HAP-1 (cell line): Measurements from ENCODE around the gene DRC1.
A peak's percentile ranks its signal among the peaks of the same experiment; 100 is the strongest.

ENCODE experiments used
- DNase-seq, 2 experiments: peaks; one replicate each; pipeline ENCODE4 v3.0.0-alpha.2; 2016 to 2020; ENCODE audit warnings: low spot score in 2 of 2
- H3K27me3 ChIP-seq: fragments of 250-450 bp; sonication (Bioruptor Pico); 2 replicates; pipeline ENCODE4 v1.5.1; 2020; ENCODE audit warnings: low read depth, mild to moderate bottlenecking, moderate library complexity
- H3K36me3 ChIP-seq: fragments of 250-450 bp; sonication (Bioruptor Pico); replicated peaks from 2 replicates; pipeline ENCODE4 v1.5.1; 2020; ENCODE audit warnings: mild to moderate bottlenecking
- H3K4me1 ChIP-seq: fragments of 250-450 bp; sonication (Bioruptor Pico); 2 replicates; pipeline ENCODE4 v1.5.1; 2020; ENCODE audit warnings: mild to moderate bottlenecking
- H3K4me3 ChIP-seq: fragments of 250-450 bp; sonication (Bioruptor Pico); 2 replicates; pipeline ENCODE4 v1.5.1; 2020; ENCODE audit warnings: mild to moderate bottlenecking, moderate library complexity
- H3K9me3 ChIP-seq: fragments of 250-450 bp; sonication (Bioruptor Pico); 2 replicates; pipeline ENCODE4 v1.5.1; 2020; ENCODE audit warnings: mild to moderate bottlenecking, moderate library complexity
- in situ Hi-C: fragments of 300-500 bp; cut with MboI; formaldehyde crosslinking; loops from 3 replicates; pipeline ENCODE4 v1.14.3; 2020; ENCODE audit warnings: low sequenced_read_pairs, inconsistent platforms, mixed read lengths

Gene DRC1

GRCh38 chr2:26457251-26457666 lies 55.5 kb downstream of the DRC1 start:
- H3K27me3 ChIP-seq = no peaks in the 10 kb centered on the region
- no peaks in the 10 kb centered on the region for H3K36me3 ChIP-seq
- in situ Hi-C loops = no loop called here
- H3K9me3 ChIP-seq = no peaks in the 10 kb centered on the region
- no peak for DNase-seq
- no peaks in the 10 kb centered on the region for H3K4me1 ChIP-seq
- H3K4me3 ChIP-seq = no peak overlapping the region

GRCh38 chr2:26457695-26458364 lies 56.1 kb downstream of the DRC1 start:
- Histone ChIP-seq H3K4me3 (no peak overlapping the region), H3K36me3 (no peaks in the 10 kb centered on the region), H3K9me3 (no peaks in the 10 kb centered on the region), H3K27me3 (no peaks in the 10 kb centered on the region), H3K4me1 (no peaks in the 10 kb centered on the region)
- DNase-seq = no peak
- in situ Hi-C loops = no loop called here

- Histone ChIP-seq H3K27me3 (no peaks in the 10 kb centered on the region), H3K9me3 (no peaks in the 10 kb centered on the region), H3K36me3 (no peaks in the 10 kb centered on the region), H3K4me3 (no peak overlapping the region), H3K4me1 (no peaks in the 10 kb centered on the region; the same call in 1 of the 2 replicates)
- no peak for DNase-seq
- in situ Hi-C loops = no loop called here
Measured at GRCh38 chr2:26458365-26459042, 56.8 kb downstream of the DRC1 start.

- peak in 1 of 2 experiments; percentile 7 for DNase-seq
- Histone ChIP-seq H3K36me3 (no peaks in the 10 kb centered on the region), H3K4me1 (no peaks in the 10 kb centered on the region; the same call in 1 of the 2 replicates), H3K27me3 (no peaks in the 10 kb centered on the region), H3K9me3 (no peaks in the 10 kb centered on the region), H3K4me3 (no peak overlapping the region)
- in situ Hi-C loops = no loop called here
Measured at GRCh38 chr2:26459991-26460612, 58.4 kb downstream of the DRC1 start.

GRCh38 chr2:26460613-26461031 lies 58.9 kb downstream of the DRC1 start:
- H3K36me3 ChIP-seq = no peaks in the 10 kb centered on the region
- no peaks in the 10 kb centered on the region for H3K9me3 ChIP-seq
- H3K27me3 ChIP-seq = no peaks in the 10 kb centered on the region
- H3K4me3 ChIP-seq = no peak overlapping the region
- in situ Hi-C loops = no loop called here
- peak in 1 of 2 experiments; percentile 5 for DNase-seq
- no peaks in the 10 kb centered on the region; the same call in 1 of the 2 replicates for H3K4me1 ChIP-seq

DNA sequence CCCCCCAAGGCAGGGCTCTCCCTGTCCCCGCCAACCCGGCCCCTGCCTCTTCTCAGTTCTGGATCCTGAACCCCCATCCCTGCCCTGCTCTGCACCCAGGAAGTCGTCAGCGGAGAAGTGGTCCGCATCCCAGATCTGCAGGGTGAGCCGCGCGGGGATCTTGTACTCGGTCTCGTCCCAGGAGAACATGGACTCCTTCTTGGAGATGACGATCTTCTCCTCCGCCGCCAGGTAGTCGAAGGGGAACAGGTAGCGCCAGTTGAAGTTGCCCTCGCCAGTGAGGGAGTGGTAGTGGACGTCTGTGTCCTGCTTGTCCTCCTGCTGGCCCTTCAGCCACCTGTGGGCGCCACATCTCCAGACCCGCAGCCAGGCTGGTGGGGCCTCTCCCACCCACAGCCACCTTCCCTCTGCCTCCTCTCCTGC lies 59.9 kb downstream of the DRC1 start:
- Histone ChIP-seq H3K4me1 (no peaks in the 10 kb centered on the region; the same call in 1 of the 2 replicates), H3K4me3 (no peak overlapping the region), H3K27me3 (no peaks in the 10 kb centered on the region), H3K9me3 (no peaks in the 10 kb centered on the region), H3K36me3 (no peaks in the 10 kb centered on the region)
- in situ Hi-C loops = no loop called here
- peak in 1 of 2 experiments; percentile 6 for DNase-seq

DNA sequence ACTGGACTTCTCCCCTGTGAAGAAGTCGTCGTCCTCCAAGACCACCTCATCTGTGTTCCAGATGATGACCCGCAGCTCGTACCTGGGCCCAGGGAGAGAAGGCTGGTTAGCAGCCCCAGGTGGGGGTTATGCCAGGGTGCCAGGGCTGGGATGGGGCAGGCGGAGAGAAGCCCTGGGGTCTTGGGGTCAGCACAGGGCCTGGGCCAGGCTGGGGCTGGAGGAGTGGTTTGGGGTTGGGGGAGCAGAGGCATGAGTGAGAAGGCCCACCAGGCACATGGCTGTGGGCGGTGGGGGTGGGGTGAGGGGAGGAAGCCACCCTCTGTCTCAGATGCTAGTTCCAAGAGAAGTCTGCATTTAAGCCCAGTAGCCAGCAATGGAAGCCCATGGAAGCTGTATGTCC lies 60.4 kb downstream of the DRC1 start:
- no peaks in the 10 kb centered on the region for H3K36me3 ChIP-seq
- DNase-seq = peak in 1 of 2 experiments; percentile 7
- no peak overlapping the region for H3K4me3 ChIP-seq
- in situ Hi-C loops = no loop called here
- H3K9me3 ChIP-seq = no peaks in the 10 kb centered on the region
- no peaks in the 10 kb centered on the region for H3K27me3 ChIP-seq
- H3K4me1 ChIP-seq = no peaks in the 10 kb centered on the region; the same call in 1 of the 2 replicates

DNA sequence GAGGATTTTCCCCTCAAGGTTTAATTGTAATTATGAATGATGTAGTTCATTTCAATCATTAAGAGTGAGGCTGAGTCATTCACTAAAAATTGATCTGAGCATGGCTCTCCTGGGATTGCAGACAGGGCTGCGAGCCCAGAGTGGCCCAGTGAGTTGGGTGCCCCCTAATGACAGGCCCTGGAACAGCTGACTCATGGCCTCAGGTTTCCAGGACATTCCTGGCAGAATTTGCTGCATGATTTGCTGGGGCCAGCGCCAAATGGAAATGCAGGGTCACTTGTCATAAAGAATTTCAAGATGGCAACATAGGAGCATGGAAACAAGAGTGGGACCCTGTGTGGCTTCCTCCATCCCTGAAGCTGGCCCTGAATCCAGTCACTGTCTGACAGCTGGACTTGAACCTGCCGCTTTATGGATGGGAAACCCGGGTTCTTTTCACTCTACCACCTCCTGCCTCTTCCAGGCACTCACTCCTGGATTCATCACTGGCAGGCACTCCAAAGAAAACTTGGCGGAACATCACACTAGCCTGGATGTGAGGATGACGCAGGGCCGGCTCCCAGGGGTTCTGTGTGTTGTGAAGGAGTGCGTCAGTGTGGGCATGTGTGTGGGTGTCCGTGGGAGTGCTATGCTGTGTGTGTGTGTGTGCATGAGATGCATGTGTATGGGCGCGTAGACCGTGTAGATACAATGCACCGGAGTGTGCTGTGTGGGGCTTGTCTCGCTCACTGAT lies 61.0 kb downstream of the DRC1 start:
- in situ Hi-C loops = no loop called here
- DNase-seq = peak; percentile 24 to 75
- H3K4me1 ChIP-seq = no peaks in the 10 kb centered on the region; the same call in 1 of the 2 replicates
- no peaks in the 10 kb centered on the region for H3K9me3 ChIP-seq
- H3K27me3 ChIP-seq = no peaks in the 10 kb centered on the region
- no peaks in the 10 kb centered on the region for H3K36me3 ChIP-seq
- H3K4me3 ChIP-seq = no peak overlapping the region

DNA sequence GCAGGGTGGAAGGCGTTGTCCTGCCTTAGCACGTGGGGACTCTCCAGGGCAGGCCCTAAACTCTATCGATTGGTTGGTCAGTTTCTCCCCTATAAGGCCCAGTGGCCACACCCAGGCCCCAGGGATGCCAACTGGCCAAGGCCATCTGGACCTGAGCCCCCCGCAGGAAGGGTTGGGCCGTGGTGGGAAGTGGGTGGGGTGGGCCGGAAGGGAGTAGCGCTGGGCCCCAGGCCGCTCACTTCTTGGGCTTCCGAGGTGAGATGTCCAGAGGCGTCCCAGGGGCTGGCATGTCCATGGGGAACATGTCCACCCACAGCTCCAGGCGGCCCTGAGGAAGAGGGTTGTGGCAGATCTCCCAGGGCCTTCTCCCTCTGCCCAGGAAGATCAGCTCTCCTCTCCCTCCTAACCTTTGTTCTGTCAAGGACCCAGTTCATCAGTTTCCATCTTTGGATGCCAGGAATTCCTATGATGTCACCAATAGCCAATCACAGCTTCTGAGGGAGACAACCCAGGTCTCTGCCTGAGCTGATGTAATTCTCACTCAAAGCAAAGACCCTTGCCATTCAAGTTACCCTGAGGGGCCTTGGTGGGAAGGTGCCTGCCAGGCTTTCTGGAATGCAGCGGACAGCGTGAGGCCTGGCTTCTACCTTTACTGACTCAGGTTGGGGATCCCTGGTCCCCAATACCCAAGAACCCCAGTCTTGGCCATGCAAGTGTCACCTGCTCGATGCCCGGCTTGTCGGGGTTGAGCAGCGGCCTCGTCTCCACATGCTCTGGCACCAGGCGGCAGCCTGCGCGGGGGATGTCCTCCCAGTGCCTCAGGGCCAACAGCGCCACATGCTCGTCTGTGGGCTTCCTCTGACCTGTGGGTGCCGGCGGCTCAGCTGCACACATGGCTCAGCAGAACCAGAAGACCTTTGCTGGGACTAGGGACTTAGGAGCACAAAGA lies 61.8 kb downstream of the DRC1 start:
- Histone ChIP-seq H3K27me3 (no peaks in the 10 kb centered on the region), H3K36me3 (no peaks in the 10 kb centered on the region), H3K4me3 (no peak overlapping the region), H3K4me1 (no peaks in the 10 kb centered on the region; the same call in 1 of the 2 replicates), H3K9me3 (peaks cover 1% of the 10 kb centered on the region)
- DNase-seq = peak in 1 of 2 experiments; percentile 7
- in situ Hi-C loops = no loop called here

DNA sequence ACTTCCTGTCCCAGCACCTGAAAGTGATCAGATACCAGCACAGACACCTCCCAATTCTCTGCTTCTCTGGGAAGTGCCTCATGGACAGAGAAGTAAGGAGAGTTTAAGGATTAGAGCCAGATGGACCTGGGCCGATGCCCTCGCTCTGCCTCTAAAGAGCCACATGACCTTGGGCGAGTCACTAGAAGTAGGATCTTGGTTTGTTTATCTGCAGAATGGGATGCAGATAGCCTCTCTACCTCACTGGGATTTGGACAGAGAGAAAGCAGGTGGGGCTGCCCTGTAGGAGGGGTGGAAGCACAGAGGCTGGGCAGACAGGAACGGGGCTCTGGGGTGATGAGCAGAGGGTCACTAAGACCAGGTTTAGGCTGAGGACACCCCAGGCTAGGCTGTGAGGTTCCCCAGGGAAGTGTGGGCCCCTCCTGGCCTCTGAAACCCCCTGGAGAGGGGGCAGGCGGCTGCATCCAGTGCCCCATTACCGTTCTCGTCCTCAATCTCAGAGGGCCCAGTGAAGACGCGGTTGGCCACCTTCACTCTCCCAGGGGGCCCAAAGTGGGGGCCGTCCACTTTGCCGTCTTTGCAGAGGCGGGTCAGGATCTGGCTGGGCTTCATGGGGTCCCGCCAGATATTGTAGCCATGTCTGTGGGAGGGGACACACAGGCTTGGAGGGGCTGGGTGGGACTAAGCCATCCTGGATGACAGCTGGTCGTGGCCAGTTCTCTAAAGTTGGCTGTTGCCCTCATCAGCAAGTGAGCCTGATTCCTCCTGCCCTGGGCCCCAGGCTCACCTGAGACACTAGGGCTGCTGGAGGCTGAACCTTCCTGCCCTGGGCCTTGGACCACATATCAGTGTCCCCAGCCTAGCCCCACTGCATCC lies 62.9 kb downstream of the DRC1 start:
- no peak overlapping the region for H3K4me3 ChIP-seq
- H3K36me3 ChIP-seq = no peaks in the 10 kb centered on the region
- in situ Hi-C loops = no loop called here
- H3K4me1 ChIP-seq = no peaks in the 10 kb centered on the region; the same call in 1 of the 2 replicates
- DNase-seq = no peak
- no peaks in the 10 kb centered on the region for H3K27me3 ChIP-seq
- H3K9me3 ChIP-seq = peaks cover 3% of the 10 kb centered on the region

DNA sequence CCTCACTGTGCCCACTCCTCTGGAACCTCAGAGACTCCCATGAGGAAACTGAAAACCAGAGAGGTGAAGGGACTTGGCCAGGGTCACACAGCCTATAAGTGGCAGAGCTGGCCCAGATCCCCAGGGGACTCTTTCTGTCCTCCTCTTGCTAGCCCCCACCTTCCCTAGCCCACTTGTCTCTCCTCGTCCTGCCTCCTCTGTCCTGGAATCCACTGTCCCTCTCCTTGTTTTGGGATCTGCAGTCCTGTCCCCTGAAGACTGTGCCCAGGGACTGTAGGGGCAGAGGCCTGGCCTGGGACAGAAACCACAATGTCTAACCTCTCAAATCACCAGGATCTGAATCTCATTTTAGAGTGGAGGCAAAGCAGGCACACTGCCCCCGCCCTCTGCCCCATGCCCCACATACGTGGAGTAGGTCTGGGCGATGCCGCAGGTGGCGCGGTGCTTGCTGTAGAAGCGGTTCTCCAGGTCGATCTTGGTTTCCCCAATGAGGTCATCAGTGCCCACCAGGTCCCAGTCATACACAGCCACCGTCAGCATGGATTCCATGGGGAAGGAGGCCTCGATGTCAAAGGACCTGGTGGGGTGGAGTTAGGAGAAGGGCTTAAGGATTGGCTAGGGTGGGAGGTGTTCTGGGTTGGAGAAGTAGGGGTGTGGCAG lies 63.7 kb downstream of the DRC1 start:
- no peak for DNase-seq
- in situ Hi-C loops = no loop called here
- H3K4me1 ChIP-seq = no peaks in the 10 kb centered on the region; the same call in 1 of the 2 replicates
- H3K27me3 ChIP-seq = no peaks in the 10 kb centered on the region
- no peaks in the 10 kb centered on the region for H3K36me3 ChIP-seq
- peaks cover 3% of the 10 kb centered on the region for H3K9me3 ChIP-seq
- no peak overlapping the region for H3K4me3 ChIP-seq
